NCI-H345 treated with DMSO at 0.1 percent for 48 hours (cell line): ENCODE data around the gene HOXB7.
A peak's percentile ranks its signal among the peaks of the same experiment; 100 is the strongest.

Experiments used
- DNase-seq: peaks from one replicate; lab custom pipeline; 2025; ENCODE audit not compliant: unreplicated experiment; lab: John Stamatoyannopoulos, UW

Gene HOXB7

GRCh38 chr17:48624544-48625494 is 14.0 kb upstream of the HOXB7 start:
- peak; percentile 19 for DNase-seq

GRCh38 chr17:48624118-48624517 is 13.3 kb upstream of the HOXB7 start:
- DNase-seq, result no peak

- DNase-seq, result no peak
Observed at GRCh38 chr17:48623583-48623982, 12.8 kb upstream of the HOXB7 start.

- DNase-seq, result no peak
Observed at GRCh38 chr17:48622857-48623256, 12.0 kb upstream of the HOXB7 start.

GRCh38 chr17:48621410-48622392 is 10.9 kb upstream of the HOXB7 start:
- no peak for DNase-seq

GRCh38 chr17:48620461-48621139 is 9.8 kb upstream of the HOXB7 start:
- DNase-seq, result no peak

GRCh38 chr17:48619826-48620449 is 9.1 kb upstream of the HOXB7 start:
- no peak for DNase-seq

GRCh38 chr17:48618256-48618896 is 7.6 kb upstream of the HOXB7 start:
- DNase-seq, result peak; percentile 63

- DNase-seq, result no peak
Observed at GRCh38 chr17:48617471-48618255, 6.8 kb upstream of the HOXB7 start.

- DNase-seq, result no peak
Observed at GRCh38 chr17:48616717-48617470, 6.1 kb upstream of the HOXB7 start.

GRCh38 chr17:48615963-48616716 is 5.3 kb upstream of the HOXB7 start:
- no peak for DNase-seq

GRCh38 chr17:48615047-48615962 is 4.5 kb upstream of the HOXB7 start, which contains the start of gene HOXB8:
Gene HOXB8, minus strand, starts transcription at chr17:48615292. Its CDS starts 588 bp downstream, at chr17:48614704.
- DNase-seq, result no peak

- DNase-seq, result no peak
Observed at GRCh38 chr17:48613862-48614694, 3.3 kb upstream of the HOXB7 start.

- DNase-seq, result peak; percentile 33
Observed at GRCh38 chr17:48612854-48613691, 2.3 kb upstream of the HOXB7 start.

GRCh38 chr17:48612456-48612853 is 1.6 kb upstream of the HOXB7 start:
- DNase-seq, result no peak
